Loucy (cell line): ENCODE measurements around the gene N4BP3.

Source experiments
- EZH2phosphoT487 ChIP-seq: fragments of 200-600 bp; IDR thresholded peaks from 2 replicates; pipeline ENCODE4 v1.6.1; 2018; ENCODE audit warnings: antibody characterized with exemption, mild to moderate bottlenecking, moderate library complexity, borderline replicate concordance
- TF ChIP-seq, protein P1 (sequence below): fragments of 200-600 bp; sonication (generic); conservative IDR thresholded peaks from 2 replicates; pipeline ENCODE4 v1.5.1; 2014; ENCODE audit warnings: mild to moderate bottlenecking, antibody characterized with exemption, low read length

DNA sequence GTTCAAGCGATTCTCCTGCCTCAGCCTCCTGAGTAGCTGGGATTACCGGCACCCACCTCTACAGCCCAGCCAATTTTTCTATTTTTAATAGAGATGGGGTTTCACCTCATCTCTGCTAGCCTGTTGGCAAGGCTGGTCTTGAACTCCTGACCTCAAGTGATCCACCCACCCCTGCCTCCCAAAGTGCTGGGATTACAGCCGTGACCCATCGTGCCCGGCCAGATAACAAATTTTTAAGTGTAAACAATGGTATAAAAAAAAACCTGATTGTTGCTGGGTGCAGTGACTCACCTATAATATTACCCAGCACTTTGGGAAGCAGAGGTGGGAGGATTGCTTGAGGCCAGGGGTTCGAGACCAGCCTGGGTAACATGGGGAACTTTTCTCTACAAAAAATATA, 28.0 kb upstream of the N4BP3 start:
- TF ChIP-seq, protein P1, sequence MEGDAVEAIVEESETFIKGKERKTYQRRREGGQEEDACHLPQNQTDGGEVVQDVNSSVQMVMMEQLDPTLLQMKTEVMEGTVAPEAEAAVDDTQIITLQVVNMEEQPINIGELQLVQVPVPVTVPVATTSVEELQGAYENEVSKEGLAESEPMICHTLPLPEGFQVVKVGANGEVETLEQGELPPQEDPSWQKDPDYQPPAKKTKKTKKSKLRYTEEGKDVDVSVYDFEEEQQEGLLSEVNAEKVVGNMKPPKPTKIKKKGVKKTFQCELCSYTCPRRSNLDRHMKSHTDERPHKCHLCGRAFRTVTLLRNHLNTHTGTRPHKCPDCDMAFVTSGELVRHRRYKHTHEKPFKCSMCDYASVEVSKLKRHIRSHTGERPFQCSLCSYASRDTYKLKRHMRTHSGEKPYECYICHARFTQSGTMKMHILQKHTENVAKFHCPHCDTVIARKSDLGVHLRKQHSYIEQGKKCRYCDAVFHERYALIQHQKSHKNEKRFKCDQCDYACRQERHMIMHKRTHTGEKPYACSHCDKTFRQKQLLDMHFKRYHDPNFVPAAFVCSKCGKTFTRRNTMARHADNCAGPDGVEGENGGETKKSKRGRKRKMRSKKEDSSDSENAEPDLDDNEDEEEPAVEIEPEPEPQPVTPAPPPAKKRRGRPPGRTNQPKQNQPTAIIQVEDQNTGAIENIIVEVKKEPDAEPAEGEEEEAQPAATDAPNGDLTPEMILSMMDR = no peak
- TF ChIP-seq EZH2phosphoT487 = no peak
